8988T (cell line): ENCODE results near the gene KLHDC9.

Experiments
- DNase-seq: peaks from one replicate; pipeline ENCODE4 v3.0.0; 2011

The KLHDC9 gene

GRCh38 chr1:161133220-161133740 is 35.1 kb downstream of the KLHDC9 start:
- no peak for DNase-seq

- no peak for DNase-seq
These were observed 39.7 kb downstream of the KLHDC9 start for GRCh38 chr1:161137881-161138280.

- no peak for DNase-seq
These were observed 40.3 kb downstream of the KLHDC9 start for GRCh38 chr1:161138431-161138830.

- no peak for DNase-seq
These were observed 41.6 kb downstream of the KLHDC9 start for GRCh38 chr1:161139766-161140165.

GRCh38 chr1:161140755-161141400 is 42.7 kb downstream of the KLHDC9 start:
- DNase-seq: no peak

- DNase-seq: no peak
These were observed 47.7 kb downstream of the KLHDC9 start for GRCh38 chr1:161145832-161146231.
